IMR-90 (cell line): ENCODE data around the gene LDLRAD3. TPM values are rescaled to one million over a fixed set of nuclear protein-coding genes. Genes with fewer than 3 reads are reported as not detected.

ENCODE experiments used
- ATAC-seq: fragments of 200-7000 bp; cut with Tn5 transposase; 2 replicates; pipeline ENCODE4 v1.9.1; 2020; ENCODE audit warnings: low read depth, mild to moderate bottlenecking, moderate library complexity
- BruUV-seq: library from RNA; stranded (reverse); fragments of 400-500 nt; replicated peaks from 2 replicates; lab custom pipeline; 2021; lab: Mats Ljungman, UMichigan
- CTCF ChIA-PET: fragments of 300-600 bp; formaldehyde crosslinking; extraction: SDS; loops from one replicate; lab custom pipeline; 2021; ENCODE audit warnings: antibody characterized with exemption; lab: Yijun Ruan, JAX
- POLR2A ChIA-PET: fragments of 300-600 bp; sonication (Branson Sonifier 250); formaldehyde crosslinking; loops from one replicate; lab custom pipeline; 2022; ENCODE audit warnings: antibody characterized with exemption; ENCODE audit not compliant: unreplicated experiment; lab: Charles Lee
- DNase-seq: peaks from one replicate; pipeline ENCODE4 v3.0.0; 2013
- H2AFZ ChIP-seq: replicated peaks from 2 replicates; pipeline ENCODE3; 2013; ENCODE audit warnings: low read length, mild to moderate bottlenecking; ENCODE audit not compliant: poor library complexity
- H2AK5ac ChIP-seq: 2 replicates; pipeline ENCODE4 v1.6.1; 2013; ENCODE audit warnings: low read depth, low read length, inconsistent platforms
- H2AK9ac ChIP-seq: replicated peaks from 2 replicates; pipeline ENCODE3; 2013; ENCODE audit warnings: mild to moderate bottlenecking, low read depth, low read length, moderate library complexity; ENCODE audit not compliant: poor library complexity
- H2BK120ac ChIP-seq: 2 replicates; pipeline ENCODE4 v1.6.1; 2013; ENCODE audit warnings: low read depth, low read length, inconsistent platforms
- H2BK15ac ChIP-seq: 3 replicates; pipeline ENCODE4 v1.6.1; 2013; ENCODE audit warnings: low read depth, low read length, inconsistent platforms
- H2BK20ac ChIP-seq: 2 replicates; pipeline ENCODE4 v1.6.1; 2013; ENCODE audit warnings: low read depth, mild to moderate bottlenecking, inconsistent platforms, low read length, moderate library complexity
- H2BK5ac ChIP-seq: 2 replicates; pipeline ENCODE4 v1.6.1; 2013; ENCODE audit warnings: mild to moderate bottlenecking, low read depth, low read length, inconsistent platforms; ENCODE audit not compliant: poor library complexity, severe bottlenecking
- H3K14ac ChIP-seq: replicated peaks from 2 replicates; pipeline ENCODE4 v1.6.1; 2013; ENCODE audit warnings: low read depth, low read length, inconsistent platforms
- H3K18ac ChIP-seq: 2 replicates; pipeline ENCODE4 v1.6.1; 2013; ENCODE audit warnings: low read depth, low read length, control low read depth
- H3K23ac ChIP-seq: 2 replicates; pipeline ENCODE4 v1.6.1; 2013; ENCODE audit warnings: low read depth, low read length, inconsistent platforms
- H3K27ac ChIP-seq: 2 replicates; pipeline ENCODE4 v1.5.1; 2013; ENCODE audit warnings: mild to moderate bottlenecking, control low read depth, low read length; ENCODE audit not compliant: insufficient read depth
- H3K27me3 ChIP-seq: 2 replicates; pipeline ENCODE4 v1.6.1; 2013; ENCODE audit warnings: low read length; ENCODE audit not compliant: control insufficient read depth, insufficient read depth
- H3K36me3 ChIP-seq: 2 replicates; pipeline ENCODE4 v1.6.1; 2013; ENCODE audit warnings: low read length, mixed read lengths; ENCODE audit not compliant: control insufficient read depth, insufficient read depth
- H3K4ac ChIP-seq: 2 replicates; pipeline ENCODE4 v1.6.1; 2013; ENCODE audit warnings: low read depth, low read length, inconsistent platforms
- H3K4me1 ChIP-seq: 2 replicates; pipeline ENCODE4 v1.6.1; 2013; ENCODE audit warnings: low read length, mixed read lengths; ENCODE audit not compliant: control insufficient read depth, insufficient read depth
- H3K4me2 ChIP-seq: 2 replicates; pipeline ENCODE4 v1.6.1; 2013; ENCODE audit warnings: low read depth, mild to moderate bottlenecking, control low read depth, low read length, moderate library complexity
- H3K4me3 ChIP-seq: 2 replicates; pipeline ENCODE4 v1.5.1; 2013; ENCODE audit warnings: low read depth, mild to moderate bottlenecking, control low read depth, low read length, moderate library complexity; ENCODE audit not compliant: insufficient read depth
- H3K56ac ChIP-seq: 2 replicates; pipeline ENCODE4 v1.6.1; 2013; ENCODE audit warnings: low read length, inconsistent platforms; ENCODE audit not compliant: insufficient read depth; ENCODE audit errors: extremely low read depth
- H3K79me1 ChIP-seq, 2 experiments: 2 replicates each; pipeline ENCODE4 v1.6.1; 2013; ENCODE audit warnings: low read length in 2 of 2, inconsistent platforms in 1 of 2, low read depth in 1 of 2
- H3K9ac ChIP-seq: 2 replicates; pipeline ENCODE4 v1.6.1; 2013; ENCODE audit warnings: low read depth, low read length, control low read depth
- H3K9me1 ChIP-seq: 2 replicates; pipeline ENCODE4 v1.6.1; 2013; ENCODE audit warnings: low read length, inconsistent platforms; ENCODE audit not compliant: insufficient read depth
- H3K9me3 ChIP-seq: 2 replicates; pipeline ENCODE4 v1.6.1; 2013; ENCODE audit warnings: low read length; ENCODE audit not compliant: control insufficient read depth, insufficient read depth
- H4K20me1 ChIP-seq: 2 replicates; pipeline ENCODE4 v1.6.1; 2013; ENCODE audit warnings: low read length, inconsistent platforms; ENCODE audit not compliant: insufficient read depth
- H4K5ac ChIP-seq: 2 replicates; pipeline ENCODE4 v1.6.1; 2013; ENCODE audit warnings: mild to moderate bottlenecking, low read depth, low read length, control low read depth
- H4K8ac ChIP-seq, 2 experiments: 2 replicates each; pipeline ENCODE4 v1.6.1; 2013; ENCODE audit warnings: low read depth in 2 of 2, low read length in 2 of 2, control low read depth in 1 of 2, inconsistent platforms in 1 of 2
- H4K91ac ChIP-seq: 2 replicates; pipeline ENCODE4 v1.6.1; 2013; ENCODE audit warnings: low read depth, low read length, inconsistent platforms; ENCODE audit not compliant: insufficient read depth
- CEBPB ChIP-seq: IDR thresholded peaks from 2 replicates; pipeline ENCODE4 v1.6.1; 2012; ENCODE audit warnings: low read depth, low read length, improper control_type of control experiment
- RCOR1 ChIP-seq: IDR thresholded peaks from 2 replicates; pipeline ENCODE4 v1.6.1; 2012; ENCODE audit warnings: mild to moderate bottlenecking, low read length, improper control_type of control experiment; ENCODE audit not compliant: insufficient replicate concordance
- WGBS, 2 experiments: methylation state at CpG; one replicate each; pipeline versions ENCODE4 v1.1.5 to v1.1.7; 2013; ENCODE audit warnings: missing lambda C conversion rate in 2 of 2; ENCODE audit not compliant: insufficient read length in 1 of 2; ENCODE audit errors: extremely low coverage in 2 of 2; 5-methylcytosine and 5-hydroxymethylcytosine counted together
- dilution Hi-C: fragments of 300-500 bp; cut with HindIII; formaldehyde crosslinking; loops from one replicate; pipeline ENCODE4 v1.14.3; 2018; ENCODE audit warnings: low sequenced_read_pairs; ENCODE audit not compliant: unreplicated experiment
- in situ Hi-C: fragments of 300-500 bp; cut with MboI; formaldehyde crosslinking; loops from 3 replicates; pipeline ENCODE4 v1.14.3; 2019; ENCODE audit warnings: low sequenced_read_pairs, inconsistent platforms, mixed read lengths
- intact Hi-C: fragments of 100-400 bp; cut with micrococcal nuclease; formaldehyde crosslinking; loops from 2 replicates; pipeline ENCODE4 v1.10.0; 2022
- polyA plus RNA-seq, 3 experiments: library from polyadenylated mRNA; depleted of rRNA; stranded (reverse); fragments of >200 nt; gene quantifications; 2 replicates each; pipeline ENCODE4 v1.2.3, GENCODE V29; 2012; ENCODE audit warnings: low replicate concordance in 1 of 3
- total RNA-seq: library from RNA; depleted of rRNA; stranded (reverse); fragments of >200 nt; gene quantifications from 2 replicates; pipeline ENCODE4 v1.2.3, GENCODE V29; 2012

The LDLRAD3 gene
- total and polyA plus RNA-seq, 2 of the 4 experiments (the other 2 are of a cell fraction), result 2.7 to 6.4 TPM

DNA sequence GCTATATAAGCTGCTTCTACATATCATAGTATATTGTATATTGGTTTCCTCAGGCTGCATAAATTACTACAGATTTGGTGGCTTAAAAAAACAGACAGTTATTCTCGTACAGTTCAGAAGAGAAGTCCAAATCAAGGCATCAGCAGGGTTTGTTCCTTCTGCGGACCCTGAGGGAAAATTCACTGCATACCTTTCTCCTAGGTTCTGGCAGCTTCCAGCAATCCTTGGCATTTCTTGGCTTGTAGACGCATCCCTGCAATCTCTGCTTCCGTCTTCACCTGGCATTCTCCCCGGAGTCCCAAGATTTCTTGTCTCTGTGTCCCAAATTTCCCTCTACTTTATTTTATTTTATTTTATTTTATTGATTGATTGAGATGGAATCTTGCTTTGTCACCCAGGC, 202.6 kb downstream of the LDLRAD3 start:
- H3K4me1 ChIP-seq, result peaks cover 10% of the 10 kb centered on the region
- no peak overlapping the region for H3K27ac ChIP-seq
- no peak overlapping the region for H4K8ac ChIP-seq
- in situ Hi-C loops (no loop called here), dilution Hi-C loops (no loop called here), intact Hi-C loops (no loop called here)
- no TSS peak for BruUV-seq
- H2BK15ac ChIP-seq, result no peak overlapping the region
- H3K18ac ChIP-seq, result no peak overlapping the region
- ATAC-seq, result no peak
- TF ChIP-seq RCOR1, result no peak
- no peak for TF ChIP-seq CEBPB
- no peak overlapping the region for H4K5ac ChIP-seq
- no peak overlapping the region for H3K23ac ChIP-seq
- no peak overlapping the region for H3K9ac ChIP-seq
- H3K79me1 ChIP-seq, result peaks cover 0 to 9% of the 10 kb centered on the region in 2 experiments; a peak in 1 of 4 replicates
- no peak overlapping the region for H3K4ac ChIP-seq
- H3K14ac ChIP-seq, result no peak overlapping the region
- H4K20me1 ChIP-seq, result no peaks in the 10 kb centered on the region
- peaks cover 14% of the 10 kb centered on the region for H3K9me1 ChIP-seq
- H3K36me3 ChIP-seq, result no peaks in the 10 kb centered on the region
- H4K91ac ChIP-seq, result peak overlapping the region; percentile 36; the same call in 1 of the 2 replicates
- CTCF ChIA-PET, result interaction anchor here (0.6 kb wide), 1 partner anchor 1000 kb away, joined by 3 read pairs; no protein-coding TSS in a partner anchor
- no CpG with 5 or more reads among the region's 5 CpGs for WGBS, 2 experiments
- DNase-seq, result no peak
- no peak overlapping the region for H2BK20ac ChIP-seq
- no peaks in the 10 kb centered on the region for H3K27me3 ChIP-seq
- H3K56ac ChIP-seq, result no peak overlapping the region
- H2AK5ac ChIP-seq, result no peak overlapping the region; the same call in 1 of the 2 replicates
- POLR2A ChIA-PET, result no interaction called here
- no peak overlapping the region for H2BK120ac ChIP-seq
- H2BK5ac ChIP-seq, result no peak overlapping the region
- no peaks in the 10 kb centered on the region for H3K9me3 ChIP-seq
- no peak overlapping the region for H3K4me2 ChIP-seq
- H2AK9ac ChIP-seq, result no peak overlapping the region
- no peak overlapping the region for H2AFZ ChIP-seq
- H3K4me3 ChIP-seq, result no peak overlapping the region
